ENCODE results near the gene ST6GALNAC6.

ST6GALNAC6 gene

DNA sequence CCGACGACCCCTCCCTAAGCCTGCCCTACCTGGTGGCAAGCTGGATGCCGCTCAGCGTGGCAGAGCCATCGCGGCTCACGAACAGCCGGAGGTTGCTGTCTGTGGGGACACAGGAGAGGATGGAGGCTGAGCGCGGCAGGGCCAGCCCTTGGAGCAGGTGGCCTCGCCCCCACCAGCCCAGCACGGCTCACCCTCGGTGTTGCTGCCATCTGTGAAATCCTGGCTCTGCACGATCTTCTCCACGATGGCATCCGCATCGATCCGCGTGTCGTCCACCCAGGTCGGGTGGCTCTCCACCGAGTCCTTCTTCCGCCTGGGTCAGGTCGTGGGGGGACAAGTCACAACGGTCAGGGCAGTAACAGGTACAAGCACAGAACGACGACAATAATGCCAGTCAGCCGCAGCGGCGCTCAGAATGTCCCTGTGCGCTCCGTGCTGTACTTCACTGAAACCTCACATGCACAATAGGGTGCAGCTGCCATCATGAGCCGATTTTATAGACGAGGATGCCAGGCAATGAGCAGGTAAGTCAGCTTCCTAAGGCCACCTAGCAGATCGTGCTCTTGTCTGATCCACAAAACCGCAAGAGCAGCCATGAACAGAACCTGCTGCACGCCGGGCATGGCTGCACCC, 45.3 kb upstream of the ST6GALNAC6 start:
- Histone ChIP-seq H3K4me1 (peaks cover 12% of the 10 kb centered on the region), H3K4me3 (ENCODE audit: low read depth, low read length) (no peak overlapping the region), H3K27me3 (no peaks in the 10 kb centered on the region), H3K36me3 (peaks cover 22% of the 10 kb centered on the region), H3K9me3 (no peaks in the 10 kb centered on the region)
- TF ChIP-seq, protein P1, sequence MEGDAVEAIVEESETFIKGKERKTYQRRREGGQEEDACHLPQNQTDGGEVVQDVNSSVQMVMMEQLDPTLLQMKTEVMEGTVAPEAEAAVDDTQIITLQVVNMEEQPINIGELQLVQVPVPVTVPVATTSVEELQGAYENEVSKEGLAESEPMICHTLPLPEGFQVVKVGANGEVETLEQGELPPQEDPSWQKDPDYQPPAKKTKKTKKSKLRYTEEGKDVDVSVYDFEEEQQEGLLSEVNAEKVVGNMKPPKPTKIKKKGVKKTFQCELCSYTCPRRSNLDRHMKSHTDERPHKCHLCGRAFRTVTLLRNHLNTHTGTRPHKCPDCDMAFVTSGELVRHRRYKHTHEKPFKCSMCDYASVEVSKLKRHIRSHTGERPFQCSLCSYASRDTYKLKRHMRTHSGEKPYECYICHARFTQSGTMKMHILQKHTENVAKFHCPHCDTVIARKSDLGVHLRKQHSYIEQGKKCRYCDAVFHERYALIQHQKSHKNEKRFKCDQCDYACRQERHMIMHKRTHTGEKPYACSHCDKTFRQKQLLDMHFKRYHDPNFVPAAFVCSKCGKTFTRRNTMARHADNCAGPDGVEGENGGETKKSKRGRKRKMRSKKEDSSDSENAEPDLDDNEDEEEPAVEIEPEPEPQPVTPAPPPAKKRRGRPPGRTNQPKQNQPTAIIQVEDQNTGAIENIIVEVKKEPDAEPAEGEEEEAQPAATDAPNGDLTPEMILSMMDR (IDR thresholded peaks at IDR 0.05; ENCODE audit: low read depth, low read length): no peak
- no peak for DNase-seq

GRCh38 chr9:127943731-127944144, 44.3 kb upstream of the ST6GALNAC6 start:
- DNase-seq: peak; percentile 96
- Histone ChIP-seq H3K4me1 (peaks cover 11% of the 10 kb centered on the region), H3K9me3 (no peaks in the 10 kb centered on the region), H3K4me3 (ENCODE audit: low read depth, low read length) (no peak overlapping the region), H3K27me3 (no peaks in the 10 kb centered on the region), H3K36me3 (peaks cover 22% of the 10 kb centered on the region)
- TF ChIP-seq, protein P1 (IDR thresholded peaks at IDR 0.05; ENCODE audit: low read depth, low read length): peak; percentile 94

DNA sequence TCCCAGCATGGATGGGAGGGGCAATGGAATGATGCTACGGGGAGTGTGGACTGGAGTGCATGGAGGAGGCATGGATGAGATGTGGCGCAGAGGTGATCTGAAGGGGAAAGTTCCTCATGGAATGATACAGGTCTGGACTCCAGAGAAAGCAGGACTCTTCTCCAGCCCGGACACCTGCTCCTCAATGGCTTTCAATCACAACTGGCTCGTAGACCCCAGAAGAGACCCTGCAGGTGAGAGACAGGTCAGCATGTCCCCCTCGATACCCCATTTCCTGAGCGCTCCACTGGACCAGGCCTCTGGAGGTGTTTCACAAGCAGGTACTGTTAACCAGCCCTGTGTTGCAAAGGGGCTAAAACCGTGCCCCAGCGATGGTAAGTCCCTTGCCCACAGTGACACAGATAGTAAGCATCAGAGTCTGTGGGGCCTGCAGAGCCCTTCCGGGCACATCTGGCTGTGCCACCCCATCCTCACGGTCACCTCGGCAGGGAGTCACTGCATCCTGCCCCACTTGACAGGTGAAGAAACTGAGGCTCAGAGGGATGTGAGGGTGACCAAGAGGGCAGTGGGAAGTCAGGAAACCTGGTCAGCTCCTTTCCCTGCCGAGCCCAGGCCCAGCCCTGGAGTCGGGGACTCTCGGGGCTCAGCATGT, 43.7 kb upstream of the ST6GALNAC6 start:
- no peak for DNase-seq
- H3K9me3 ChIP-seq: no peaks in the 10 kb centered on the region
- H3K4me1 ChIP-seq: peaks cover 11% of the 10 kb centered on the region
- H3K36me3 ChIP-seq: peaks cover 22% of the 10 kb centered on the region
- no peaks in the 10 kb centered on the region for H3K27me3 ChIP-seq
- TF ChIP-seq, protein P1 (IDR thresholded peaks at IDR 0.05; ENCODE audit: low read depth, low read length): no peak
- H3K4me3 ChIP-seq (ENCODE audit: low read depth, low read length): no peak overlapping the region

DNA sequence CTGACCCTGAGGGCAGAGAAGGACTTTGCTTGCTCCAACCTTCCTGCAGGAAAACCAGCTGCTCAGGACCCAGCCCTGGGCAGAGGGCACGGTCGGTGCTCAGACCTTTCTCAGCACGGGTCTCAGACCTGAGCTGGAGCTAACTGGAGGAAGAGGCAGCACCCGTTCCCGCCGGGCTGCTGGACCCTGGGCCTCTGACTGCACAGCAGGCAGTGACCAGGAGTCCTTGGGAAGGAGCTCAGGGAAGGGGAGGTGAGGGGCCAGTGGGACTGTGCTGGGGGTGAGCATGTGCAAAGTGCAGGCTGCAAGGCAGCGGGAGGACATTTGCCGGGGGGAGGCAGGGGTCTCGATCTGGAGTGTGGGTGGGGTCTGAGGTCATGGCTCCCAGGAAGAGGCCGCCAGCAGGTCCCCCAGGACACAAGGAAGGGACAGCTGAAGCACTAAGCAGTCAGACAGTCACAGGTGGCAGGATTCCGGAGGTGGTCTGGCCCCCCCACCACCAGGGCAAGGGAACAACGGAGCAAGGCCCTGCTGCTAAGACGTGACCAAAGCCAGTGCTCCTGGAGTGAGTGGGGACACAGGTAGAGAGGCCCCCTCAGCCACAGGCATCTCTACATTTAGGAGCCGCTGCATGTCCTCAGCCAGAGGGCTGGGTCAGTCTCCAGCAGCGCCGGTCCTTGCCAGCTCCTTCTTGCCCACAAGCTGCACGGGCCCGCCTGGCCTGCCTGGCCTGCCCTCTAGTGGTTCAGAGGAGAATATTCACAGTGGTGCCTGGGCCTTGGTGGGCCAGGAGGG, 43.0 kb upstream of the ST6GALNAC6 start:
- Histone ChIP-seq H3K4me1 (peaks cover 11% of the 10 kb centered on the region), H3K4me3 (ENCODE audit: low read depth, low read length) (no peak overlapping the region), H3K36me3 (peaks cover 22% of the 10 kb centered on the region), H3K9me3 (no peaks in the 10 kb centered on the region), H3K27me3 (no peaks in the 10 kb centered on the region)
- TF ChIP-seq, protein P1 (IDR thresholded peaks at IDR 0.05; ENCODE audit: low read depth, low read length): peak; percentile 88
- peak; percentile 80 for DNase-seq

- Histone ChIP-seq H3K4me1 (peaks cover 11% of the 10 kb centered on the region), H3K4me3 (ENCODE audit: low read depth, low read length) (no peak overlapping the region), H3K36me3 (peaks cover 22% of the 10 kb centered on the region), H3K9me3 (no peaks in the 10 kb centered on the region), H3K27me3 (no peaks in the 10 kb centered on the region)
- TF ChIP-seq, protein P1 (IDR thresholded peaks at IDR 0.05; ENCODE audit: low read depth, low read length): no peak
- DNase-seq: no peak
Observed at GRCh38 chr9:127941961-127942215, 42.5 kb upstream of the ST6GALNAC6 start.
